Peyer's patch (tissue), 4 donors: ENCODE measurements around the gene KRT14. TPM values are rescaled to one million over a fixed set of nuclear protein-coding genes. Genes with fewer than 3 reads are reported as not detected.

Experiments used
- DNase-seq, 3 donors: peaks; one replicate each; pipeline ENCODE4 v3.0.0-alpha.2; 2017 to 2019
- H3K27ac ChIP-seq, 4 donors: fragments of 200-600 bp; sonication (generic); one replicate each; pipeline ENCODE4 v1.5.1; 2016 to 2019
- H3K27me3 ChIP-seq, 2 donors: fragments of 200-600 bp; sonication (generic); one replicate each; pipeline ENCODE4 v1.5.1; 2019
- H3K36me3 ChIP-seq, 3 donors: fragments of 200-600 bp; sonication (generic); one replicate each; pipeline ENCODE4 v1.5.1; 2016 to 2019
- H3K4me1 ChIP-seq, 4 donors: fragments of 200-600 bp; sonication (generic); one replicate each; pipeline ENCODE4 v1.5.1; 2016 to 2019
- H3K4me3 ChIP-seq, 4 donors: fragments of 200-600 bp; sonication (generic); 1 replicate in 3 of 4; 2 replicates in 1 of 4; pipeline ENCODE4 v1.5.1; 2016 to 2019; ENCODE audit warnings: mild to moderate bottlenecking in 1 of 4
- H3K9me3 ChIP-seq, 4 donors: fragments of 200-600 bp; sonication (generic); one replicate each; pipeline ENCODE4 v1.5.1; 2016 to 2019; ENCODE audit warnings: mild to moderate bottlenecking in 1 of 4
- POLR2A ChIP-seq, 2 donors: fragments of 450-650 bp; IDR thresholded peaks; one replicate each; pipeline ENCODE4 v1.5.1; 2017; ENCODE audit warnings: antibody characterized with exemption in 2 of 2, mild to moderate bottlenecking in 2 of 2, moderate library complexity in 2 of 2
- total RNA-seq, 4 donors: library from RNA; depleted of rRNA; stranded (reverse); fragments of >200 nt; gene quantifications; one replicate each; pipeline ENCODE4 v1.1.0, GENCODE V29; 2016
- TF ChIP-seq, protein P1 (sequence below), 6 experiments: fragments of 450-650 bp in 4 of 6; fragments of 200-600 bp in 2 of 6; sonication (generic) in 1 of 6; IDR thresholded peaks; one replicate each; pipeline ENCODE4 v1.5.1; 2017 to 2019; ENCODE audit warnings: antibody characterized with exemption in 6 of 6, mild to moderate bottlenecking in 3 of 6, moderate library complexity in 1 of 6

KRT14 gene
- total RNA-seq, 4 donors from 2014 or later = 3.4 to 8.9 (median 6.3) TPM

DNA sequence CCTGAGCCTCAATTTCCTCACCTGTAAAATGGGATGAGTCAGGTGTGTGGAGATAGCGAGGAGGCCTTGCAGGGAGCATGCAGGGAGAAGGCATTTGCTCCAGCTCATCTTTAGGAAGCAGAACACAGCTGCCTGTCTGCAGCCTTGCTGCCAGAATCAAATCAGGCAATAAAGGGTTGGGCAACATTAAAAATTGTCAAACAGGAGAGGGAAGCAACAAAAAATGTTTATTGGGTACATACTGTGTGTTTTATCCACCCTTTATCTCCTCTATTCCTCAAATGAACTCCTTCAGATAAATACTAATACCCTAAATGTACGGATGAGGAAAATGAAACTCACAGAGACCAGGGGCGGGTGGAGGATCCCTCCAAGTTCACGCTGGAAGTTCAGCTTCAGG, 13.6 kb upstream of the KRT14 start:
- TF ChIP-seq, protein P1, sequence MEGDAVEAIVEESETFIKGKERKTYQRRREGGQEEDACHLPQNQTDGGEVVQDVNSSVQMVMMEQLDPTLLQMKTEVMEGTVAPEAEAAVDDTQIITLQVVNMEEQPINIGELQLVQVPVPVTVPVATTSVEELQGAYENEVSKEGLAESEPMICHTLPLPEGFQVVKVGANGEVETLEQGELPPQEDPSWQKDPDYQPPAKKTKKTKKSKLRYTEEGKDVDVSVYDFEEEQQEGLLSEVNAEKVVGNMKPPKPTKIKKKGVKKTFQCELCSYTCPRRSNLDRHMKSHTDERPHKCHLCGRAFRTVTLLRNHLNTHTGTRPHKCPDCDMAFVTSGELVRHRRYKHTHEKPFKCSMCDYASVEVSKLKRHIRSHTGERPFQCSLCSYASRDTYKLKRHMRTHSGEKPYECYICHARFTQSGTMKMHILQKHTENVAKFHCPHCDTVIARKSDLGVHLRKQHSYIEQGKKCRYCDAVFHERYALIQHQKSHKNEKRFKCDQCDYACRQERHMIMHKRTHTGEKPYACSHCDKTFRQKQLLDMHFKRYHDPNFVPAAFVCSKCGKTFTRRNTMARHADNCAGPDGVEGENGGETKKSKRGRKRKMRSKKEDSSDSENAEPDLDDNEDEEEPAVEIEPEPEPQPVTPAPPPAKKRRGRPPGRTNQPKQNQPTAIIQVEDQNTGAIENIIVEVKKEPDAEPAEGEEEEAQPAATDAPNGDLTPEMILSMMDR (IDR thresholded peaks at IDR 0.05) = no peak
- TF ChIP-seq POLR2A (IDR thresholded peaks at IDR 0.05) = no peak
- H3K9me3 ChIP-seq = no peaks in the 10 kb centered on the region
- H3K36me3 ChIP-seq = no peaks in the 10 kb centered on the region

DNA sequence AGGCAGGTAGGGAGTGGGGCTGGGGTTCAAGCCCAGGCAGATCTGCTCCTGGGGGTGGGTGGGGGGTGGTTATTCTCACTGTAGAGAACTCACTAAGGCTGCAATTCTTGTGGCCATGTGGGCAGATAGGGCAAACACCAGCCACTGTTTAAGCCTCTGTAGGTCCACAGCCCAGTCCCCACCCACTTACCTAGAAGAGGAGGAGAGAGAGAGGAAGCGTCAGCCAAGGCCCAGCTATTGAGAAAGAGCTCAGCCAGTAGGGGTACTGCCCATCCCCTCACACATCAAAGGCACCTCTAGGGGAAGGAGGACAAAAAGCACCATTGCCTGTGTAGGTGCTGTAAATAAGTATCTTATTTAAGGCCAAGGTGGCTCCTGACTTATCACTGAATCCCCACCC, 13.0 kb upstream of the KRT14 start:
- Histone ChIP-seq H3K27me3 (no peaks in the 10 kb centered on the region), H3K36me3 (no peaks in the 10 kb centered on the region), H3K4me3 (no peak overlapping the region), H3K4me1 (no peaks in the 10 kb centered on the region), H3K9me3 (no peaks in the 10 kb centered on the region), H3K27ac (no peak overlapping the region)
- TF ChIP-seq, protein P1 (IDR thresholded peaks at IDR 0.05) = no peak
- no peak for TF ChIP-seq POLR2A (IDR thresholded peaks at IDR 0.05)
- DNase-seq = no peak

More for the DNA sequence above, 13.6 kb upstream of the KRT14 start:
- no peaks in the 10 kb centered on the region for H3K27me3 ChIP-seq
- no peak overlapping the region for H3K4me3 ChIP-seq
- H3K4me1 ChIP-seq = no peaks in the 10 kb centered on the region
- no peak for DNase-seq
- H3K27ac ChIP-seq = no peak overlapping the region

DNA sequence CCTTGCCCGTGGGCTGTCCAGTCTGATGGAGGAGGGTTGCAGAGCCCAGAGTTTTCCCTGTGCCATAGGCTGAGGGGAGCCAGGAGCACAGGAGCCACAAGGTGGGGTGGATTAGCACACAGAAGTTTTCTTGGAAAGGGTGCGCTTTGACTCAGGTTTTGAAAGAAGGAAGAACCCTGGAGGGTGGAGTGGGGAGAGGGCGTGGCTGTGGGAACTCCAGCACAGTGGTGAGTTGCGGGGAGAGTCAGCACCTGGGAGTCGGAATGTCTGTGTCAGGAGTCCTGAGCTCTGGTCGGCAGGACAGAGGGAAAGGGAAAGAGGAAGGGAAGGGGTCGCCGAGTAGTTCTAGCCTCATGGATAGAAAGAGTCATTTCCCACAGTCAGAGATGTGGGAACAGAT, 8.9 kb upstream of the KRT14 start:
- Histone ChIP-seq H3K4me3 (no peak overlapping the region), H3K27me3 (no peaks in the 10 kb centered on the region), H3K36me3 (no peaks in the 10 kb centered on the region), H3K4me1 (no peaks in the 10 kb centered on the region), H3K27ac (no peak overlapping the region), H3K9me3 (no peaks in the 10 kb centered on the region)
- TF ChIP-seq, protein P1 (IDR thresholded peaks at IDR 0.05) = no peak
- DNase-seq = peak in 1 of 3 donors; percentile 15

DNA sequence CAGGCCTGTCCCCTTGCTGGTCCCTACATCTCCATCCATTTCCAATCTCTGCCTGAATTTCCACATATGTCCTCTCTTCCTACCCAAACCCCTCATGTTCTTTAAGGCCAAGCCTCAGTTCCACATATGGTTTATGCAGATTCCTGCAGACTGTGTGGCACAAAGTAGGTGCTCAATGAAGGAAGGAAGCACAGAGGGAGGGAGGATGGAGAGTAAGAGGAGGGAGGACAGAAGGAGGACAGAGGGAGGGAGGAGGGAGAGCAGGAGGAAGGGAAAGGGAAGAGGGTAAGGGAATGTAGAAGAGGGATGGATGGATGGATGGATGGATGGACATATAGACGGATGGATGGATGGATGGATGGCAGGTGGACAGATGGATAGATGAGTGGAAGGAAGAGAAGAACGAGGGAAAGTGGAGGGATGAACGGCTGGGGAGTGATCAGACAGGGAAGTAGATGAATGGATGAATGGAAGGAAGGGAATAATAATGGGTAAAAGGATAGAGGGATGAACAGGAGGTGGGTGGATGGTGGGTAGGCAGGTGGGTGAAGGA, 7.7 kb upstream of the KRT14 start:
- Histone ChIP-seq H3K9me3 (no peaks in the 10 kb centered on the region), H3K27ac (no peak overlapping the region), H3K36me3 (no peaks in the 10 kb centered on the region), H3K4me1 (no peaks in the 10 kb centered on the region), H3K4me3 (no peak overlapping the region), H3K27me3 (no peaks in the 10 kb centered on the region)
- DNase-seq = no peak
- no peak for TF ChIP-seq POLR2A (IDR thresholded peaks at IDR 0.05)
- TF ChIP-seq, protein P1 (IDR thresholded peaks at IDR 0.05) = no peak

DNA sequence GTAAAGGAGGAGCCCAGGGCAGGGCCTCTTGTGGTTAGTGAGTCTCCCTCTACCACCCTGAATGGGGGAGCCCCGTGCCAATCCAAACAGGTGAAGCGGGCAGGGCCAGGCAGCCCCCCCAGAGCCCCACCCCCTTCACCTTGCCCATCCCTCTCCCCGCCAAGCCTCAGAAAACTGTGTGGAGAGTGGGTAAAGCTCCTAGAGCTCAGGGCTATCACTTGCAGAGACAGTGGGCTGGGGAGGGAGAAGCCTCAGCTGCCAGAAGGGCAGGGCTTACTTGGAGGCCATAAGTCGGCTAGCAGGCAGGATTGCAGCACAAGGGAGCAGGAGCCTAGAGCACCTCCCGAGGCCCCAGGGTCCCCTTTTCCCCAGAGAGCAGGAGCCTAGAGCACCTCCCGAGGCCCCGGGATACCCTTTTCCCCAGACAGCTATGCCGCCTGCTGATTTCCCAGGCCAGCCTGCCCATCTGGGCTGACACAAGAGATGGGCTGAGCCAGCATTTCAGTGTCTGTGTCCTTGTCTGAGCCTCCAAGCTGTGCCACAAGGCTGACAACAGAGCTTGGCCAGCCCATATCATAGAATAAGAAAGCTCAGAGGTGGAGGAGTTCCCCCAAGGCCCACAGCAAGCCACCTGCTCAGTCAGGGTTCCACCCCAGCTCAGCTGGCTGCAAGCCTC, 6.7 kb upstream of the KRT14 start:
- H3K27me3 ChIP-seq = no peaks in the 10 kb centered on the region
- TF ChIP-seq POLR2A (IDR thresholded peaks at IDR 0.05) = no peak
- TF ChIP-seq, protein P1 (IDR thresholded peaks at IDR 0.05) = no peak
- H3K36me3 ChIP-seq = no peaks in the 10 kb centered on the region
- peak in 1 of 3 donors; percentile 33 for DNase-seq
- no peak overlapping the region for H3K27ac ChIP-seq
- no peaks in the 10 kb centered on the region for H3K4me1 ChIP-seq
- H3K9me3 ChIP-seq = no peaks in the 10 kb centered on the region
- H3K4me3 ChIP-seq = no peak overlapping the region
